ENCODE data around the gene THSD7A. TPM values are rescaled to one million over a fixed set of nuclear protein-coding genes. Genes with fewer than 3 reads are reported as not detected.
A peak's percentile ranks its signal among the peaks of the same experiment; 100 is the strongest.

Gene THSD7A
- total RNA-seq, 1 experiment from 2014 or later = not detected

DNA sequence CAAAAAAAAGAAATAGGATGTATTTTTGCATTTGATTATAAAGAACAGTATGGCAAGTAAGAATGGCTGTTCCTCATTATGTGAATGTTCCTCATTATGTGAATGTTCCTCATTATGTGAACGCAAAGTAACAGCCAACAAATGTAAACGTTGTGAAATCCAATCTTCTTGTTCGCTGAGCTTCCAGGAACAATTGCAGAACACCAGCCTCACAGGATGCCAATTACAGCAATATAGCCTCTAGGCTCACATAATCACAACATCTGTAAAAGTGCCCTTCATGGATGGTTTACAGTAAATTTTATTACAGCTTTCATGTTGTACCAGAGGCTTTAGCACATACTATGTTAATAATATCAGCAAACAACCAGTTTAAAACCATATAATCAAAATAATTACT lies 71.6 kb downstream of the THSD7A start:
- Mint-ChIP-seq H3K4me3 (ENCODE audit: unreplicated experiment) (no peak overlapping the region), H3K4me1 (ENCODE audit: insufficient read depth, unreplicated experiment) (no peaks in the 10 kb centered on the region), H3K27ac (ENCODE audit: low read depth, unreplicated experiment) (no peak overlapping the region), H3K27me3 (ENCODE audit: insufficient read depth, unreplicated experiment) (peaks cover 9% of the 10 kb centered on the region), H3K36me3 (ENCODE audit: insufficient read depth, unreplicated experiment) (no peaks in the 10 kb centered on the region), H3K9me3 (ENCODE audit: unreplicated experiment) (no peaks in the 10 kb centered on the region)
- intact Hi-C loops (cut with micrococcal nuclease) = no loop called here
- peak; percentile 72 for DNase-seq (ENCODE audit: unreplicated experiment)
- ChIA-PET POLR2A (interaction anchor here (0.7 kb wide), 1 partner anchor 1049 kb away, joined by 3 read pairs; no protein-coding TSS in a partner anchor), CTCF (interaction anchor here (0.6 kb wide), 1 partner anchor 11 kb away, joined by 4 read pairs; no protein-coding TSS in a partner anchor)
- TF ChIP-seq CTCF (IDR thresholded peaks at IDR 0.05; ENCODE audit: unreplicated experiment) = no peak
- BruUV-seq (replicated peaks) = no TSS peak

GRCh38 chr7:11758627-11759111 lies 73.3 kb downstream of the THSD7A start:
- Mint-ChIP-seq H3K9me3 (ENCODE audit: unreplicated experiment) (no peaks in the 10 kb centered on the region), H3K27ac (ENCODE audit: low read depth, unreplicated experiment) (no peak overlapping the region), H3K27me3 (ENCODE audit: insufficient read depth, unreplicated experiment) (peaks cover 9% of the 10 kb centered on the region), H3K36me3 (ENCODE audit: insufficient read depth, unreplicated experiment) (no peaks in the 10 kb centered on the region), H3K4me1 (ENCODE audit: insufficient read depth, unreplicated experiment) (no peaks in the 10 kb centered on the region), H3K4me3 (ENCODE audit: unreplicated experiment) (no peak overlapping the region)
- BruUV-seq (replicated peaks) = no TSS peak
- no peak for TF ChIP-seq CTCF (IDR thresholded peaks at IDR 0.05; ENCODE audit: unreplicated experiment)
- ChIA-PET POLR2A (no interaction called here), CTCF (interaction anchor here (0.7 kb wide), 1 partner anchor 543 kb away, joined by 3 read pairs; no protein-coding TSS in a partner anchor)
- DNase-seq (ENCODE audit: unreplicated experiment) = peak; percentile 17
- intact Hi-C loops (cut with micrococcal nuclease) = no loop called here

DNA sequence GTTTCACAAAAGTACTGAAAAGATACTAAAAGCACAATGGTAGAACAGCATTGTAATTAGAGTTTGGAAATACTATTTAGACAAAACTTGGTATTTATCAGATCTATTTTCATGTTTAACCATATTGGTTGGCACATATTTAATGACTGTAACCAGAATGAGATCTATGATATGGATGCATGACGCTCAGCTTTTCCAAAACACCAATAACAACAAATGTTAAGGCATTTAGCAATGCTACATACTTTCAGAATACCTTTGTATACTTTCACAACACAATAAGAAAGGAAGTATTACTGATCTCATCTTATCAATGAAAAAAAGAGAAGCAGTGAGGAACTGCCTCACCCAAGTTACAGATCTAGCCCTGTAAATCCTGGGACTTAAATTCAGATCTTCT lies 74.8 kb downstream of the THSD7A start:
- Mint-ChIP-seq H3K4me1 (ENCODE audit: insufficient read depth, unreplicated experiment) (no peaks in the 10 kb centered on the region), H3K36me3 (ENCODE audit: insufficient read depth, unreplicated experiment) (no peaks in the 10 kb centered on the region), H3K27me3 (ENCODE audit: insufficient read depth, unreplicated experiment) (no peaks in the 10 kb centered on the region), H3K27ac (ENCODE audit: low read depth, unreplicated experiment) (no peak overlapping the region), H3K9me3 (ENCODE audit: unreplicated experiment) (no peaks in the 10 kb centered on the region), H3K4me3 (ENCODE audit: unreplicated experiment) (no peak overlapping the region)
- no TSS peak for BruUV-seq (replicated peaks)
- no peak for TF ChIP-seq CTCF (IDR thresholded peaks at IDR 0.05; ENCODE audit: unreplicated experiment)
- DNase-seq (ENCODE audit: unreplicated experiment) = no peak
- intact Hi-C loops (cut with micrococcal nuclease) = no loop called here
- ChIA-PET CTCF (interaction anchor here (0.7 to 0.9 kb wide), 2 partner anchors 147 to 737 kb away, joined by 3 read pairs; no protein-coding TSS in a partner anchor), POLR2A (no interaction called here)

DNA sequence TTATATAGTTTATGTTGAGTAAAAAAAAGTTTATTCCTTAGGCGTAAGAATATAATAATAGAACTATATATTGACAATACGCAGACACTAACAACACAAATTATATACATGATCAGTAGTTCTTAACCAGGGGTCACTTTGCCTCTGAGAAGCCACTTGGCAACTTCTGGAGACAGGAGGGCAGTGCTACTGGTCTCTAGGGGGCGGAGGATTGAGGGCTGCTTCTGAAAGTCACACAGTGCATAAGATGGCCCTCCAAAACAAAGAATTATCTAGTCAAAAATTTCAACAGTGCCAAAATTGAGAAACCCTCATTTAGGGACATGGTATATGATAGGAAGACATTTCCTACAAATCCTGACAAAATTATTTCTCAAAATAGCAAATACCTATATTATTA lies 77.1 kb downstream of the THSD7A start:
- ChIA-PET CTCF (no interaction called here), POLR2A (no interaction called here)
- Mint-ChIP-seq H3K36me3 (ENCODE audit: insufficient read depth, unreplicated experiment) (no peaks in the 10 kb centered on the region), H3K4me3 (ENCODE audit: unreplicated experiment) (no peak overlapping the region), H3K27ac (ENCODE audit: low read depth, unreplicated experiment) (no peak overlapping the region), H3K27me3 (ENCODE audit: insufficient read depth, unreplicated experiment) (no peaks in the 10 kb centered on the region), H3K4me1 (ENCODE audit: insufficient read depth, unreplicated experiment) (no peaks in the 10 kb centered on the region), H3K9me3 (ENCODE audit: unreplicated experiment) (no peaks in the 10 kb centered on the region)
- no TSS peak for BruUV-seq (replicated peaks)
- no peak for TF ChIP-seq CTCF (IDR thresholded peaks at IDR 0.05; ENCODE audit: unreplicated experiment)
- DNase-seq (ENCODE audit: unreplicated experiment) = no peak
- intact Hi-C loops (cut with micrococcal nuclease) = no loop called here

Data from MCF 10A (cell line).